K562 (cell line): Measurements from ENCODE around the gene ZNF544. TPM values are rescaled to one million over a fixed set of nuclear protein-coding genes. Genes with fewer than 3 reads are reported as not detected.
A peak's percentile ranks its signal among the peaks of the same experiment; 100 is the strongest.

ENCODE experiments used
- DNMT1 ChIP-seq: fragments of 450-650 bp; IDR thresholded peaks from 2 replicates; pipeline ENCODE4 v1.6.1; 2016; ENCODE audit warnings: antibody characterized with exemption, mild to moderate bottlenecking
- SAFB ChIP-seq: fragments of 200-400 bp; formaldehyde crosslinking; IDR thresholded peaks from 2 replicates; pipeline ENCODE4 v1.6.1; 2017; ENCODE audit warnings: low read depth, low read length, borderline replicate concordance
- SIN3A ChIP-seq, 2 experiments: fragments of 150-350 bp in 1 of 2; IDR thresholded peaks; 2 replicates each; pipeline ENCODE4 v1.6.1; 2011 to 2016; ENCODE audit warnings: borderline replicate concordance in 2 of 2, low read depth in 2 of 2, low read length in 2 of 2, mild to moderate bottlenecking in 2 of 2, moderate library complexity in 2 of 2; ENCODE audit not compliant: control insufficient read depth in 1 of 2
- TCFL5 ChIP-seq: fragments of 250-450 bp; sonication (Bioruptor Pico); conservative IDR thresholded peaks from 2 replicates; pipeline ENCODE4 v1.6.1; 2021; ENCODE audit warnings: mild to moderate bottlenecking, moderate library complexity, matching md5 sums
- ZKSCAN3 ChIP-seq: fragments of 250-450 bp; sonication (Bioruptor Pico); IDR thresholded peaks from 2 replicates; pipeline ENCODE4 v1.4.0; 2020
- ZKSCAN8 ChIP-seq: fragments of 200-800 bp; sonication (Bioruptor generic); IDR thresholded peaks from 2 replicates; pipeline ENCODE4 v1.6.1; 2016; ENCODE audit warnings: missing genetic modification characterization, missing compliant biosample characterization
- polyA plus RNA-seq, 8 experiments: library from polyadenylated mRNA; depleted of rRNA in 4 of 8; stranded (reverse) in 5 of 8; unstranded in 3 of 8; fragments of >200 nt; fragmentation: Nextera tagmentation in 2 of 8; fragmentation: Illumina TruSeq in 1 of 8; extraction: Ambion mirVana in 2 of 8; extraction: Trizol in 1 of 8; gene quantifications; 2 replicates each; pipeline versions ENCODE4 v1.2.1 to v1.2.3, GENCODE V29; 2011 to 2014; ENCODE audit warnings: inconsistent platforms in 1 of 8, missing spikeins in 1 of 8
- total RNA-seq, 7 experiments: library from RNA; depleted of rRNA in 6 of 7; stranded (reverse); fragments of >200 nt in 6 of 7; fragmentation: Illumina TruSeq in 2 of 7; extraction: Trizol in 2 of 7; gene quantifications; 2 replicates each; pipeline versions ENCODE4 v1.2.1 to v1.2.3, GENCODE V29; 2011 to 2021; ENCODE audit warnings: low replicate concordance in 1 of 7
- TF ChIP-seq, protein P1 (sequence below): fragments of 450-650 bp; IDR thresholded peaks from one replicate; pipeline ENCODE4 v1.6.1; 2018; ENCODE audit warnings: mild to moderate bottlenecking, moderate library complexity; ENCODE audit not compliant: partially characterized antibody
- TF ChIP-seq, protein P2 (sequence below): sonication (generic); formaldehyde crosslinking; IDR thresholded peaks from 2 replicates; pipeline ENCODE4 v1.8.0; 2022; ENCODE audit warnings: mild to moderate bottlenecking, missing genetic modification reagents, borderline replicate concordance
- TF ChIP-seq, protein P3 (sequence below): fragments of 450-650 bp; IDR thresholded peaks from 2 replicates; pipeline ENCODE4 v1.6.1; 2018; ENCODE audit warnings: mild to moderate bottlenecking, low read depth; ENCODE audit not compliant: partially characterized antibody

Gene ZNF544
- total and polyA plus RNA-seq, 9 of the 15 experiments (the other 6 are each of a cell fraction or from before 2014, with no cell fraction given), result 23.6 to 59.0 (median 41.4) TPM

DNA sequence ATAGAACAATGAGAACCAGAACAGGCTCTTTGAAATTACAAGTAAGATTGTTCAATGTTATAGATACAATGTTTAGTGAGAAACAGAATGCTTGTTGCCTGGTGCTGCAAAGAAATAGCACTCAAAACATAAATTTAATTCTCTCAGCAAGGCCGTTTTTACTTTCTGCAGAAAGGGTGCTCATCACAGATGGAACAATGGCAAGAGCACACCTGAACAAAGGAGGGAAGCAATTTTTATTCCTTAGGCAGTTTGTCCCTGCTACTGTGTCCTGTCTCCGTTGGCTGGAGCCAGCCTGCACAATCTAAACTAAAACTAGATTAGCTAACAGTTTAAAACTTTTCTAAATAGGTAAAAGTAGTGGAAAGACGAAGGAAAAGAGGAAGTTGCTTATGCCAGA is 39.6 kb downstream of the ZNF544 start (continued):
- TF ChIP-seq, protein P1, sequence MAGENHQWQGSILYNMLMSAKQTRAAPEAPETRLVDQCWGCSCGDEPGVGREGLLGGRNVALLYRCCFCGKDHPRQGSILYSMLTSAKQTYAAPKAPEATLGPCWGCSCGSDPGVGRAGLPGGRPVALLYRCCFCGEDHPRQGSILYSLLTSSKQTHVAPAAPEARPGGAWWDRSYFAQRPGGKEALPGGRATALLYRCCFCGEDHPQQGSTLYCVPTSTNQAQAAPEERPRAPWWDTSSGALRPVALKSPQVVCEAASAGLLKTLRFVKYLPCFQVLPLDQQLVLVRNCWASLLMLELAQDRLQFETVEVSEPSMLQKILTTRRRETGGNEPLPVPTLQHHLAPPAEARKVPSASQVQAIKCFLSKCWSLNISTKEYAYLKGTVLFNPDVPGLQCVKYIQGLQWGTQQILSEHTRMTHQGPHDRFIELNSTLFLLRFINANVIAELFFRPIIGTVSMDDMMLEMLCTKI, result no peak
- TF ChIP-seq DNMT1, result no peak
- TF ChIP-seq, protein P2, sequence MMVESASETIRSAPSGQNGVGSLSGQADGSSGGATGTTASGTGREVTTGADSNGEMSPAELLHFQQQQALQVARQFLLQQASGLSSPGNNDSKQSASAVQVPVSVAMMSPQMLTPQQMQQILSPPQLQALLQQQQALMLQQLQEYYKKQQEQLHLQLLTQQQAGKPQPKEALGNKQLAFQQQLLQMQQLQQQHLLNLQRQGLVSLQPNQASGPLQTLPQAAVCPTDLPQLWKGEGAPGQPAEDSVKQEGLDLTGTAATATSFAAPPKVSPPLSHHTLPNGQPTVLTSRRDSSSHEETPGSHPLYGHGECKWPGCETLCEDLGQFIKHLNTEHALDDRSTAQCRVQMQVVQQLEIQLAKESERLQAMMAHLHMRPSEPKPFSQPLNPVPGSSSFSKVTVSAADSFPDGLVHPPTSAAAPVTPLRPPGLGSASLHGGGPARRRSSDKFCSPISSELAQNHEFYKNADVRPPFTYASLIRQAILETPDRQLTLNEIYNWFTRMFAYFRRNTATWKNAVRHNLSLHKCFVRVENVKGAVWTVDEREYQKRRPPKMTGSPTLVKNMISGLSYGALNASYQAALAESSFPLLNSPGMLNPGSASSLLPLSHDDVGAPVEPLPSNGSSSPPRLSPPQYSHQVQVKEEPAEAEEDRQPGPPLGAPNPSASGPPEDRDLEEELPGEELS (CRISPR knock-in tag), result no peak
- no peak for TF ChIP-seq ZKSCAN3 (CRISPR knock-in tag)
- TF ChIP-seq ZKSCAN8 (CRISPR knock-in tag), result no peak
- no peak for TF ChIP-seq SIN3A (IDR thresholded peaks at IDR 0.05; ENCODE audit: borderline replicate concordance in 2 of 2, control insufficient read depth in 1 of 2, low read depth in 2 of 2, low read length in 2 of 2)
- no peak for TF ChIP-seq SAFB
- TF ChIP-seq, protein P3, sequence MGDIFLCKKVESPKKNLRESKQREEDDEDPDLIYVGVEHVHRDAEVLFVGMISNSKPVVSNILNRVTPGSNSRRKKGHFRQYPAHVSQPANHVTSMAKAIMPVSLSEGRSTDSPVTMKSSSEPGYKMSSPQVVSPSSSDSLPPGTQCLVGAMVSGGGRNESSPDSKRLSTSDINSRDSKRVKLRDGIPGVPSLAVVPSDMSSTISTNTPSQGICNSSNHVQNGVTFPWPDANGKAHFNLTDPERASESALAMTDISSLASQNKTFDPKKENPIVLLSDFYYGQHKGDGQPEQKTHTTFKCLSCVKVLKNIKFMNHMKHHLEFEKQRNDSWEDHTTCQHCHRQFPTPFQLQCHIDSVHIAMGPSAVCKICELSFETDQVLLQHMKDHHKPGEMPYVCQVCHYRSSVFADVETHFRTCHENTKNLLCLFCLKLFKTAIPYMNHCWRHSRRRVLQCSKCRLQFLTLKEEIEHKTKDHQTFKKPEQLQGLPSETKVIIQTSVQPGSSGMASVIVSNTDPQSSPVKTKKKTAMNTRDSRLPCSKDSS, result peak; percentile 49
- TF ChIP-seq TCFL5 (CRISPR knock-in tag), result no peak
